ENCODE data around the gene GMIP. TPM values are rescaled to one million over a fixed set of nuclear protein-coding genes. Genes with fewer than 3 reads are reported as not detected.
"Not testable (repeated sequence)": the region's sequence is repeated elsewhere in the genome, so short reads cannot be mapped to it uniquely, and the experiment has no call there.

GMIP gene
- total RNA-seq, 4 donors from 2014 or later: 12.9 to 23.5 (median 17.3) TPM

GRCh38 chr19:19606021-19606420 is 37.4 kb downstream of the GMIP start:
- WGBS, 2 donors: 75 to 80% methylated on average over 1 of the region's 1 CpG

GRCh38 chr19:19602713-19603324 is 40.6 kb downstream of the GMIP start:
- intact Hi-C loops (cut with DNase I): no loop called here
- Histone ChIP-seq H3K9me3 (no peaks in the 10 kb centered on the region), H3K36me3 (no peaks in the 10 kb centered on the region), H3K27me3 (no peaks in the 10 kb centered on the region), H3K4me3 (replicated peaks in 1 of 3) (no peak overlapping the region), H3K27ac (peak overlapping the region; percentile 63 to 90 (median 67)), H3K4me1 (peaks cover 39 to 52% of the 10 kb centered on the region in 2 donors)
- 76 to 77% methylated on average over 3 of the region's 3 CpGs for WGBS, 2 donors
- DNase-seq: no peak
- TF ChIP-seq POLR2A (IDR thresholded peaks at IDR 0.05) (no peak), CTCF (IDR thresholded peaks at IDR 0.05) (no peak)

More at GRCh38 chr19:19606021-19606420, 37.4 kb downstream of the GMIP start:
- intact Hi-C loops (cut with DNase I): no loop called here
- TF ChIP-seq CTCF (IDR thresholded peaks at IDR 0.05) (no peak), POLR2A (IDR thresholded peaks at IDR 0.05) (no peak)
- DNase-seq: peak in 1 of 2 donors; percentile 41
- H3K4me1 ChIP-seq: peaks cover 61 to 76% of the 10 kb centered on the region in 2 donors
- H3K36me3 ChIP-seq: no peaks in the 10 kb centered on the region
- H3K4me3 ChIP-seq (replicated peaks in 1 of 3): no peak overlapping the region
- peak overlapping the region; percentile 89 to 93 (median 90) for H3K27ac ChIP-seq
- no peaks in the 10 kb centered on the region for H3K9me3 ChIP-seq
- no peaks in the 10 kb centered on the region for H3K27me3 ChIP-seq

- peak overlapping the region; percentile 63 to 90 (median 67) for H3K27ac ChIP-seq
- DNase-seq: no peak
- no peaks in the 10 kb centered on the region for H3K9me3 ChIP-seq
- TF ChIP-seq CTCF (IDR thresholded peaks at IDR 0.05): no peak
- no peaks in the 10 kb centered on the region for H3K36me3 ChIP-seq
- intact Hi-C loops (cut with DNase I): no loop called here
- peaks cover 34 to 52% of the 10 kb centered on the region in 2 donors for H3K4me1 ChIP-seq
- 78 to 88% methylated on average over 9 of the region's 9 CpGs for WGBS, 2 donors
- H3K27me3 ChIP-seq: no peaks in the 10 kb centered on the region
- H3K4me3 ChIP-seq (replicated peaks in 1 of 3): no peak overlapping the region
Measured at GRCh38 chr19:19602136-19602712, 41.2 kb downstream of the GMIP start.

- H3K9me3 ChIP-seq: no peaks in the 10 kb centered on the region
- peak overlapping the region; percentile 63 to 90 (median 67) for H3K27ac ChIP-seq
- intact Hi-C loops (cut with DNase I): no loop called here
- H3K4me3 ChIP-seq (replicated peaks in 1 of 3): no peak overlapping the region
- TF ChIP-seq POLR2A (IDR thresholded peaks at IDR 0.05) (no peak), CTCF (IDR thresholded peaks at IDR 0.05) (no peak)
- peak in 1 of 2 donors; percentile 33 for DNase-seq
- peaks cover 22 to 51% of the 10 kb centered on the region in 2 donors for H3K4me1 ChIP-seq
- no peaks in the 10 kb centered on the region for H3K36me3 ChIP-seq
- H3K27me3 ChIP-seq: no peaks in the 10 kb centered on the region
- WGBS, 2 donors: 58 to 59% methylated on average over 1 of the region's 1 CpG
Measured at GRCh38 chr19:19600793-19601330, 42.6 kb downstream of the GMIP start.

GRCh38 chr19:19598728-19599451 is 44.6 kb downstream of the GMIP start:
- H3K4me3 ChIP-seq (replicated peaks in 1 of 3); intact Hi-C loops (cut with DNase I); H3K36me3 ChIP-seq; DNase-seq; H3K27me3 ChIP-seq; H3K9me3 ChIP-seq: not testable (repeated sequence)
- 89 to 90% methylated on average over 20 of the region's 20 CpGs for WGBS, 2 donors
- H3K27ac ChIP-seq: peak overlapping the region; percentile 80 to 90 (median 87)
- peaks cover 35 to 66% of the 10 kb centered on the region in 2 donors for H3K4me1 ChIP-seq

All from thyroid gland (tissue), 4 donors.